Lower leg skin (tissue), 4 donors: ENCODE measurements around the gene BTG1. TPM values are rescaled to one million over a fixed set of nuclear protein-coding genes. Genes with fewer than 3 reads are reported as not detected.

ENCODE experiments used
- DNase-seq, 2 donors: peaks; one replicate each; pipeline ENCODE4 v3.0.0-alpha.2; 2019; ENCODE audit warnings: low spot score in 2 of 2
- H3K4me3 ChIP-seq: fragments of 200-600 bp; sonication (generic); 2 replicates; pipeline ENCODE4 v1.5.1; 2017; ENCODE audit warnings: mild to moderate bottlenecking, low read depth; ENCODE audit not compliant: poor library complexity, severe bottlenecking
- POLR2A ChIP-seq, 2 donors: fragments of 450-650 bp; IDR thresholded peaks; one replicate each; pipeline ENCODE4 v1.6.1; 2016 to 2017; ENCODE audit warnings: antibody characterized with exemption in 2 of 2, mild to moderate bottlenecking in 1 of 2, moderate library complexity in 1 of 2
- WGBS, 2 donors: methylation state at CpG; one replicate each; pipeline ENCODE4 v1.1.5; 2018; 5-methylcytosine and 5-hydroxymethylcytosine counted together
- intact Hi-C: fragments of 100-400 bp; cut with DNase I; formaldehyde crosslinking; loops from one replicate; pipeline ENCODE4 v1.15.0; 2023; ENCODE audit warnings: low total_unique reads
- total RNA-seq, 4 donors: library from RNA; depleted of rRNA; stranded (reverse); fragments of >200 nt; gene quantifications; one replicate each; pipeline ENCODE4 v1.1.0, GENCODE V29; 2016
- TF ChIP-seq, protein P1 (sequence below), 3 donors: fragments of 450-650 bp; IDR thresholded peaks; one replicate each; pipeline ENCODE4 v1.5.1; 2016; ENCODE audit warnings: antibody characterized with exemption in 3 of 3, mild to moderate bottlenecking in 3 of 3, moderate library complexity in 2 of 3

BTG1 gene
- total RNA-seq, 4 donors from 2014 or later = 113 to 250 (median 182) TPM

DNA sequence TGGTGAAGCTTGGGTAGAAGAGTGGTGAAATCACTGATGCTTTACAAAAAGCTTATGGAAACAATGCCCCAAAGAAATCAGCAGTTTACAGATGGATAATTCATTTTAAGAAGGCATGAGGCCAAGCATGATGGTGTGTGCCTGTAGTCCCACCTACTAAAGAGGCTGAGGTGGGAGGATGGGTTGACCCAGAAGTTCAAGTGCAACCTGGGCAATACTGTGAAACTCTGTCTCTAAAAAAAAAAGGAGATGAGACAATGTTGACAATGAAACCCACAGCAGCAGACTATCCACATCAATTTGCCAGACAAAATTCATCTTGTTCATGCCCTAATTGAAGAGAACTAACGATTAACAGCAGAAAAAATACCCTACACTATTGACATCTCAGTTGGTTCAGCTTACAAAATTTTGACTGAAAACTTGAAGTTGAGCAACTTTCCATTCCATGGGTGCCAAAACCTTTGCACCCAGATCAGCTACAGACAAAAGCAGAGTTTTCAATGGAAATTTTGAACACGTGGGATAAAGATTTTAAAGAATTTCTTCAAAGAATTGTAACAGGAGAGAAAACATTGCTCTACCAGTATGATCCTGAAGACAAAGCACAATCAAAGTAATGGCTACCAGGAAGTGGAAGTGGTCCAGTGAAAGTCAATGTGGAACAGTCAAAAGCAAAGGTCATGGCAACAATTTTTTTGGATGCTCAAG lies 26.7 kb downstream of the BTG1 start:
- DNase-seq = no peak
- H3K4me3 ChIP-seq = no peak overlapping the region
- WGBS, 2 donors = 90 to 91% methylated on average over 2 of the region's 2 CpGs
- no peak for TF ChIP-seq POLR2A (IDR thresholded peaks at IDR 0.05)
- TF ChIP-seq, protein P1, sequence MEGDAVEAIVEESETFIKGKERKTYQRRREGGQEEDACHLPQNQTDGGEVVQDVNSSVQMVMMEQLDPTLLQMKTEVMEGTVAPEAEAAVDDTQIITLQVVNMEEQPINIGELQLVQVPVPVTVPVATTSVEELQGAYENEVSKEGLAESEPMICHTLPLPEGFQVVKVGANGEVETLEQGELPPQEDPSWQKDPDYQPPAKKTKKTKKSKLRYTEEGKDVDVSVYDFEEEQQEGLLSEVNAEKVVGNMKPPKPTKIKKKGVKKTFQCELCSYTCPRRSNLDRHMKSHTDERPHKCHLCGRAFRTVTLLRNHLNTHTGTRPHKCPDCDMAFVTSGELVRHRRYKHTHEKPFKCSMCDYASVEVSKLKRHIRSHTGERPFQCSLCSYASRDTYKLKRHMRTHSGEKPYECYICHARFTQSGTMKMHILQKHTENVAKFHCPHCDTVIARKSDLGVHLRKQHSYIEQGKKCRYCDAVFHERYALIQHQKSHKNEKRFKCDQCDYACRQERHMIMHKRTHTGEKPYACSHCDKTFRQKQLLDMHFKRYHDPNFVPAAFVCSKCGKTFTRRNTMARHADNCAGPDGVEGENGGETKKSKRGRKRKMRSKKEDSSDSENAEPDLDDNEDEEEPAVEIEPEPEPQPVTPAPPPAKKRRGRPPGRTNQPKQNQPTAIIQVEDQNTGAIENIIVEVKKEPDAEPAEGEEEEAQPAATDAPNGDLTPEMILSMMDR (IDR thresholded peaks at IDR 0.05) = no peak
- intact Hi-C loops = no loop called here

GRCh38 chr12:92114834-92115233 lies 30.8 kb downstream of the BTG1 start:
- no peak overlapping the region for H3K4me3 ChIP-seq
- TF ChIP-seq, protein P1 (IDR thresholded peaks at IDR 0.05) = no peak
- no peak for TF ChIP-seq POLR2A (IDR thresholded peaks at IDR 0.05)
- intact Hi-C loops = no loop called here
- 71 to 83% methylated on average over 2 of the region's 2 CpGs for WGBS, 2 donors
- DNase-seq = no peak

GRCh38 chr12:92111256-92111655 lies 34.4 kb downstream of the BTG1 start:
- intact Hi-C loops = no loop called here
- no peak for DNase-seq
- no peak overlapping the region for H3K4me3 ChIP-seq
- TF ChIP-seq, protein P1 (IDR thresholded peaks at IDR 0.05) = no peak
- no peak for TF ChIP-seq POLR2A (IDR thresholded peaks at IDR 0.05)

- 97% methylated on average over 1 of the region's 1 CpG for WGBS, 2 donors
These were observed 35.5 kb downstream of the BTG1 start for GRCh38 chr12:92110083-92110640.

DNA sequence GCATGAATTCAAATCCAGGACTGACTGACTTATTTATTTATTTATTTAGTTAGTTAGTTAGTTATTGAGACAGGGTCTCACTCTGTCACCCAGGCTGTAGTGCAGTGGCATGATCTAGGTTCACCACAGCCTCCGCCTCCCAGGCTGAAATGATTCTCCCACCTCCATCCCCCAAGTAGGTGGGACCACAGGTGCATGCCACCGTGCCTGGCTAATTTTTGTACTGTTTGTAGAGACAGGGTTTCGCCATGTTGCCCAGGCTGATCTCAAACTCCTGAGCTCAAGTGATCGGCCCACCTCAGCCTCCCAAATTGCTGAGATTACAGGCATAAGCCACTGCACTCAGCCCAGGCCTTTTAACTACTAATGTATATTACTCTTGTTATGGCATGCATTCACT lies 36.0 kb downstream of the BTG1 start:
- DNase-seq = no peak
- TF ChIP-seq, protein P1 (IDR thresholded peaks at IDR 0.05) = no peak
- TF ChIP-seq POLR2A (IDR thresholded peaks at IDR 0.05) = no peak
- WGBS, 2 donors = 98 to 99% methylated on average over 4 of the region's 4 CpGs
- intact Hi-C loops = no loop called here
- H3K4me3 ChIP-seq = no peak overlapping the region

More at GRCh38 chr12:92110083-92110640, 35.5 kb downstream of the BTG1 start:
- intact Hi-C loops = no loop called here
- TF ChIP-seq, protein P1 (IDR thresholded peaks at IDR 0.05) = no peak
- TF ChIP-seq POLR2A (IDR thresholded peaks at IDR 0.05) = no peak
- no peak for DNase-seq
- H3K4me3 ChIP-seq = no peak overlapping the region
